Measurements from ENCODE around the gene ZNF470. TPM values are rescaled to one million over a fixed set of nuclear protein-coding genes. Genes with fewer than 3 reads are reported as not detected.
A peak's percentile ranks its signal among the peaks of the same experiment; 100 is the strongest.

Gene ZNF470
- total RNA-seq, 1 experiment from 2014 or later: not detected

GRCh38 chr19:56562766-56563165 is 4.5 kb upstream of the ZNF470 start:
- Histone ChIP-seq H3K4me2 (ENCODE audit: low read depth, low read length, poor library complexity, severe bottlenecking) (no peak overlapping the region), H3K27me3 (ENCODE audit: low read length) (no peaks in the 10 kb centered on the region), H3K36me3 (ENCODE audit: insufficient read depth, low read length) (no peaks in the 10 kb centered on the region), H3K4me3 (ENCODE audit: low read length) (no peak overlapping the region), H3K27ac (ENCODE audit: low read length) (no peak overlapping the region), H4K20me1 (ENCODE audit: insufficient read depth, low read depth, low read length) (no peaks in the 10 kb centered on the region), H3K79me2 (ENCODE audit: low read length) (no peaks in the 10 kb centered on the region), H3K4me1 (ENCODE audit: low read length) (no peaks in the 10 kb centered on the region), H3K9me2 (replicated peaks; ENCODE audit: insufficient read depth, low read length) (no peaks in the 10 kb centered on the region), H3K9ac (ENCODE audit: low read length) (no peak overlapping the region), H3K9me3 (ENCODE audit: low read length) (peaks cover 51% of the 10 kb centered on the region), H2AFZ (ENCODE audit: low read length) (no peak overlapping the region)
- no peak for DNase-seq

GRCh38 chr19:56566904-56567273 is 379 bp upstream of the ZNF470 start:
- Histone ChIP-seq H3K27ac (ENCODE audit: low read length) (no peak overlapping the region), H3K36me3 (ENCODE audit: insufficient read depth, low read length) (no peaks in the 10 kb centered on the region), H2AFZ (ENCODE audit: low read length) (no peak overlapping the region), H3K4me2 (ENCODE audit: low read depth, low read length, poor library complexity, severe bottlenecking) (no peak overlapping the region), H3K9me2 (replicated peaks; ENCODE audit: insufficient read depth, low read length) (no peaks in the 10 kb centered on the region), H4K20me1 (ENCODE audit: insufficient read depth, low read depth, low read length) (no peaks in the 10 kb centered on the region), H3K9me3 (ENCODE audit: low read length) (peaks cover 78% of the 10 kb centered on the region), H3K4me3 (ENCODE audit: low read length) (no peak overlapping the region), H3K4me1 (ENCODE audit: low read length) (no peaks in the 10 kb centered on the region), H3K79me2 (ENCODE audit: low read length) (no peaks in the 10 kb centered on the region), H3K27me3 (ENCODE audit: low read length) (no peaks in the 10 kb centered on the region), H3K9ac (ENCODE audit: low read length) (no peak overlapping the region)
- DNase-seq: no peak

- Histone ChIP-seq H3K36me3 (ENCODE audit: insufficient read depth, low read length) (0 out of 2 replicates have a peak, but pooled peaks cover 4% of the 10 kb centered on the region), H3K9me2 (replicated peaks; ENCODE audit: insufficient read depth, low read length) (no peaks in the 10 kb centered on the region), H4K20me1 (ENCODE audit: insufficient read depth, low read depth, low read length) (no peaks in the 10 kb centered on the region), H3K27me3 (ENCODE audit: low read length) (no peaks in the 10 kb centered on the region), H2AFZ (ENCODE audit: low read length) (no peak overlapping the region), H3K9ac (ENCODE audit: low read length) (no peak overlapping the region), H3K9me3 (ENCODE audit: low read length) (peaks cover 68% of the 10 kb centered on the region), H3K4me1 (ENCODE audit: low read length) (no peaks in the 10 kb centered on the region), H3K27ac (ENCODE audit: low read length) (no peak overlapping the region), H3K79me2 (ENCODE audit: low read length) (no peaks in the 10 kb centered on the region), H3K4me3 (ENCODE audit: low read length) (no peak overlapping the region), H3K4me2 (ENCODE audit: low read depth, low read length, poor library complexity, severe bottlenecking) (no peak overlapping the region)
- DNase-seq: no peak
Observed at GRCh38 chr19:56572589-56572988, 5.3 kb downstream of the ZNF470 start.

GRCh38 chr19:56573914-56574313 is 6.6 kb downstream of the ZNF470 start:
- Histone ChIP-seq H3K9ac (ENCODE audit: low read length) (no peak overlapping the region), H3K27me3 (ENCODE audit: low read length) (no peaks in the 10 kb centered on the region), H3K4me1 (ENCODE audit: low read length) (no peaks in the 10 kb centered on the region), H2AFZ (ENCODE audit: low read length) (no peak overlapping the region), H3K36me3 (ENCODE audit: insufficient read depth, low read length) (0 out of 2 replicates have a peak, but pooled peaks cover 4% of the 10 kb centered on the region), H3K79me2 (ENCODE audit: low read length) (no peaks in the 10 kb centered on the region), H3K9me2 (replicated peaks; ENCODE audit: insufficient read depth, low read length) (no peaks in the 10 kb centered on the region), H3K27ac (ENCODE audit: low read length) (no peak overlapping the region), H3K9me3 (ENCODE audit: low read length) (peaks cover 71% of the 10 kb centered on the region), H3K4me3 (ENCODE audit: low read length) (no peak overlapping the region), H3K4me2 (ENCODE audit: low read depth, low read length, poor library complexity, severe bottlenecking) (no peak overlapping the region), H4K20me1 (ENCODE audit: insufficient read depth, low read depth, low read length) (no peaks in the 10 kb centered on the region)
- no peak for DNase-seq

GRCh38 chr19:56577719-56578602 is 10.7 kb downstream of the ZNF470 start:
- Histone ChIP-seq H3K9me2 (replicated peaks; ENCODE audit: insufficient read depth, low read length) (no peaks in the 10 kb centered on the region), H4K20me1 (ENCODE audit: insufficient read depth, low read depth, low read length) (no peaks in the 10 kb centered on the region), H3K9me3 (ENCODE audit: low read length) (peaks cover 86% of the 10 kb centered on the region), H3K27ac (ENCODE audit: low read length) (no peak overlapping the region), H3K79me2 (ENCODE audit: low read length) (no peaks in the 10 kb centered on the region), H3K9ac (ENCODE audit: low read length) (no peak overlapping the region), H2AFZ (ENCODE audit: low read length) (no peak overlapping the region), H3K4me3 (ENCODE audit: low read length) (no peak overlapping the region), H3K27me3 (ENCODE audit: low read length) (no peaks in the 10 kb centered on the region), H3K4me1 (ENCODE audit: low read length) (no peaks in the 10 kb centered on the region), H3K4me2 (ENCODE audit: low read depth, low read length, poor library complexity, severe bottlenecking) (no peak overlapping the region), H3K36me3 (ENCODE audit: insufficient read depth, low read length) (0 out of 2 replicates have a peak, but pooled peaks cover 4% of the 10 kb centered on the region)
- no peak for DNase-seq

- no peaks in the 10 kb centered on the region for H3K27me3 ChIP-seq (ENCODE audit: low read length)
- DNase-seq: no peak
- H3K9me2 ChIP-seq (replicated peaks; ENCODE audit: insufficient read depth, low read length): no peaks in the 10 kb centered on the region
- peak overlapping the region; percentile 82 for H3K4me2 ChIP-seq (ENCODE audit: low read depth, low read length, poor library complexity, severe bottlenecking)
- peak overlapping the region; percentile 96 for H3K4me3 ChIP-seq (ENCODE audit: low read length)
- peaks cover 31% of the 10 kb centered on the region for H3K9me3 ChIP-seq (ENCODE audit: low read length)
- peaks cover 12% of the 10 kb centered on the region for H3K4me1 ChIP-seq (ENCODE audit: low read length)
- no peak overlapping the region for H3K27ac ChIP-seq (ENCODE audit: low read length)
- H4K20me1 ChIP-seq (ENCODE audit: insufficient read depth, low read depth, low read length): no peaks in the 10 kb centered on the region
- peaks cover 19% of the 10 kb centered on the region for H3K36me3 ChIP-seq (ENCODE audit: insufficient read depth, low read length)
- H3K79me2 ChIP-seq (ENCODE audit: low read length): peaks cover 43% of the 10 kb centered on the region
- H2AFZ ChIP-seq (ENCODE audit: low read length): peak overlapping the region; percentile 66; the same call in 1 of the 2 replicates
- peak overlapping the region; percentile 86 for H3K9ac ChIP-seq (ENCODE audit: low read length)
Observed at GRCh38 chr19:56594446-56594782, 27.1 kb downstream of the ZNF470 start.

GRCh38 chr19:56594783-56595547 is 27.7 kb downstream of the ZNF470 start, which contains the start of gene ZNF71:
TSS of gene ZNF71 (plus strand) at chr19:56595302. CDS start at chr19:56601559, 6,257 bp downstream.
- Histone ChIP-seq H3K4me1 (ENCODE audit: low read length) (peaks cover 12% of the 10 kb centered on the region), H3K79me2 (ENCODE audit: low read length) (peaks cover 43% of the 10 kb centered on the region), H3K9me2 (replicated peaks; ENCODE audit: insufficient read depth, low read length) (no peaks in the 10 kb centered on the region), H3K9ac (ENCODE audit: low read length) (peak within 1 kb of the TSS; percentile 86), H3K27ac (ENCODE audit: low read length) (no peak within 1 kb of the TSS), H3K4me3 (ENCODE audit: low read length) (peak within 1 kb of the TSS; percentile 96), H2AFZ (ENCODE audit: low read length) (peak within 1 kb of the TSS; percentile 66), H3K27me3 (ENCODE audit: low read length) (no peaks in the 10 kb centered on the region), H3K9me3 (ENCODE audit: low read length) (peaks cover 29% of the 10 kb centered on the region), H3K4me2 (ENCODE audit: low read depth, low read length, poor library complexity, severe bottlenecking) (peak within 1 kb of the TSS; percentile 82), H3K36me3 (ENCODE audit: insufficient read depth, low read length) (peaks cover 19% of the 10 kb centered on the region), H4K20me1 (ENCODE audit: insufficient read depth, low read depth, low read length) (no peaks in the 10 kb centered on the region)
- DNase-seq: peak; percentile 98

GRCh38 chr19:56595548-56595899 is 28.3 kb downstream of the ZNF470 start:
- peak overlapping the region; percentile 86 for H3K9ac ChIP-seq (ENCODE audit: low read length)
- H3K79me2 ChIP-seq (ENCODE audit: low read length): peaks cover 46% of the 10 kb centered on the region
- peak overlapping the region; percentile 96 for H3K4me3 ChIP-seq (ENCODE audit: low read length)
- H3K9me3 ChIP-seq (ENCODE audit: low read length): peaks cover 25% of the 10 kb centered on the region
- H3K27ac ChIP-seq (ENCODE audit: low read length): no peak overlapping the region
- DNase-seq: no peak
- peaks cover 12% of the 10 kb centered on the region for H3K4me1 ChIP-seq (ENCODE audit: low read length)
- H4K20me1 ChIP-seq (ENCODE audit: insufficient read depth, low read depth, low read length): no peaks in the 10 kb centered on the region
- H3K27me3 ChIP-seq (ENCODE audit: low read length): no peaks in the 10 kb centered on the region
- H3K36me3 ChIP-seq (ENCODE audit: insufficient read depth, low read length): peaks cover 21% of the 10 kb centered on the region
- peak overlapping the region; percentile 82 for H3K4me2 ChIP-seq (ENCODE audit: low read depth, low read length, poor library complexity, severe bottlenecking)
- H2AFZ ChIP-seq (ENCODE audit: low read length): peak overlapping the region; percentile 66; the same call in 1 of the 2 replicates
- no peaks in the 10 kb centered on the region for H3K9me2 ChIP-seq (replicated peaks; ENCODE audit: insufficient read depth, low read length)
